Ishikawa (cell line): ENCODE measurements around the gene ACTN2.

Experiments used
- CEBPB ChIP-seq: IDR thresholded peaks from 2 replicates; pipeline ENCODE4 v1.6.1; 2012
- CREB1 ChIP-seq: IDR thresholded peaks from 2 replicates; pipeline ENCODE4 v1.6.1; 2012; ENCODE audit warnings: low read depth
- EGR1 ChIP-seq: IDR thresholded peaks from 2 replicates; pipeline ENCODE4 v1.6.1; 2012
- EP300 ChIP-seq: IDR thresholded peaks from 2 replicates; pipeline ENCODE4 v1.6.1; 2012; ENCODE audit warnings: borderline replicate concordance
- FOXM1 ChIP-seq: IDR thresholded peaks from 2 replicates; pipeline ENCODE4 v1.6.1; 2012; ENCODE audit warnings: low read depth, borderline replicate concordance
- MAX ChIP-seq: IDR thresholded peaks from 2 replicates; pipeline ENCODE4 v1.6.1; 2012
- NFIC ChIP-seq: IDR thresholded peaks from 2 replicates; pipeline ENCODE4 v1.6.1; 2012
- RAD21 ChIP-seq: IDR thresholded peaks from 2 replicates; pipeline ENCODE4 v1.6.1; 2012; ENCODE audit warnings: low read depth
- REST ChIP-seq: IDR thresholded peaks from 2 replicates; pipeline ENCODE4 v1.6.1; 2012; ENCODE audit warnings: low read depth, mild to moderate bottlenecking
- TAF1 ChIP-seq: IDR thresholded peaks from 2 replicates; pipeline ENCODE4 v1.6.1; 2012; ENCODE audit warnings: low read depth, mild to moderate bottlenecking
- USF1 ChIP-seq: IDR thresholded peaks from 2 replicates; pipeline ENCODE4 v1.6.1; 2012
- YY1 ChIP-seq: IDR thresholded peaks from 2 replicates; pipeline ENCODE4 v1.6.1; 2012; ENCODE audit warnings: low read depth
- ZBTB7A ChIP-seq: IDR thresholded peaks from 2 replicates; pipeline ENCODE4 v1.6.1; 2012; ENCODE audit warnings: low read depth

GRCh38 chr1:236785477-236785876 lies 99.2 kb downstream of the ACTN2 start:
- TF ChIP-seq TAF1 = no peak
- no peak for TF ChIP-seq REST
- no peak for TF ChIP-seq FOXM1
- TF ChIP-seq YY1 = no peak
- no peak for TF ChIP-seq EP300
- TF ChIP-seq NFIC = no peak
- no peak for TF ChIP-seq RAD21
- no peak for TF ChIP-seq CEBPB
- TF ChIP-seq CREB1 = no peak
- no peak for TF ChIP-seq ZBTB7A
- no peak for TF ChIP-seq MAX
- TF ChIP-seq EGR1 = no peak
- TF ChIP-seq USF1 = no peak
